ENCODE data around the gene TEX51.

The TEX51 gene

GRCh38 chr2:126879348-126880298 is 19.1 kb upstream of the TEX51 start:
- no peak for DNase-seq

- DNase-seq, result no peak
Observed at GRCh38 chr2:126880324-126880723, 18.4 kb upstream of the TEX51 start.

- DNase-seq, result no peak
Observed at GRCh38 chr2:126880817-126881216, 17.9 kb upstream of the TEX51 start.

GRCh38 chr2:126881591-126881990 is 17.1 kb upstream of the TEX51 start:
- no peak for DNase-seq

GRCh38 chr2:126882181-126882580 is 16.5 kb upstream of the TEX51 start:
- no peak for DNase-seq

GRCh38 chr2:126882736-126883665 is 15.7 kb upstream of the TEX51 start:
- DNase-seq, result no peak

- DNase-seq, result no peak
Observed at GRCh38 chr2:126883666-126884040, 15.0 kb upstream of the TEX51 start.

- DNase-seq, result no peak
Observed at GRCh38 chr2:126884861-126885750, 13.6 kb upstream of the TEX51 start.

- no peak for DNase-seq
Observed at GRCh38 chr2:126885751-126886210, 12.9 kb upstream of the TEX51 start.

- DNase-seq, result no peak
Observed at GRCh38 chr2:126886211-126886915, 12.3 kb upstream of the TEX51 start.

GRCh38 chr2:126886916-126887280 is 11.8 kb upstream of the TEX51 start:
- DNase-seq, result no peak

- no peak for DNase-seq
Observed at GRCh38 chr2:126887506-126887905, 11.2 kb upstream of the TEX51 start.

GRCh38 chr2:126888046-126888445 is 10.6 kb upstream of the TEX51 start:
- no peak for DNase-seq

- no peak for DNase-seq
Observed at GRCh38 chr2:126889071-126889470, 9.6 kb upstream of the TEX51 start.

GRCh38 chr2:126889496-126890135 is 9.1 kb upstream of the TEX51 start:
- DNase-seq, result no peak

GRCh38 chr2:126890136-126890510 is 8.6 kb upstream of the TEX51 start:
- DNase-seq, result no peak

GRCh38 chr2:126890551-126891450 is 7.9 kb upstream of the TEX51 start:
- DNase-seq, result no peak

- no peak for DNase-seq
Observed at GRCh38 chr2:126891681-126892500, 6.8 kb upstream of the TEX51 start.

- no peak for DNase-seq
Observed at GRCh38 chr2:126893153-126893552, 5.5 kb upstream of the TEX51 start.
